HL-60 (cell line): ENCODE results near the gene SLITRK1.

ENCODE experiments used
- CTCF ChIP-seq: IDR thresholded peaks from one replicate; pipeline ENCODE4 v1.5.1; 2011; ENCODE audit warnings: low read length, control low read depth, inconsistent platforms; ENCODE audit not compliant: insufficient read depth
- POLR2AphosphoS5 ChIP-seq: IDR thresholded peaks from 2 replicates; pipeline ENCODE4 v1.6.1; 2012; ENCODE audit warnings: low read depth
- REST ChIP-seq: IDR thresholded peaks from 2 replicates; pipeline ENCODE4 v1.6.1; 2012; ENCODE audit warnings: low read depth; ENCODE audit not compliant: insufficient replicate concordance

GRCh38 chr13:83881917-83882605 lies at the start of gene SLITRK1:
- TF ChIP-seq CTCF = no peak
- TF ChIP-seq REST = peak; percentile 94
- TF ChIP-seq POLR2AphosphoS5 = no peak
